Measurements from ENCODE around the gene ADI1. TPM values are rescaled to one million over a fixed set of nuclear protein-coding genes. Genes with fewer than 3 reads are reported as not detected.

The ADI1 gene
- total and polyA plus RNA-seq, 2 of the 8 experiments (the other 6 are each of a cell fraction or from before 2014, with no cell fraction given): 12.2 to 40.2 TPM

DNA sequence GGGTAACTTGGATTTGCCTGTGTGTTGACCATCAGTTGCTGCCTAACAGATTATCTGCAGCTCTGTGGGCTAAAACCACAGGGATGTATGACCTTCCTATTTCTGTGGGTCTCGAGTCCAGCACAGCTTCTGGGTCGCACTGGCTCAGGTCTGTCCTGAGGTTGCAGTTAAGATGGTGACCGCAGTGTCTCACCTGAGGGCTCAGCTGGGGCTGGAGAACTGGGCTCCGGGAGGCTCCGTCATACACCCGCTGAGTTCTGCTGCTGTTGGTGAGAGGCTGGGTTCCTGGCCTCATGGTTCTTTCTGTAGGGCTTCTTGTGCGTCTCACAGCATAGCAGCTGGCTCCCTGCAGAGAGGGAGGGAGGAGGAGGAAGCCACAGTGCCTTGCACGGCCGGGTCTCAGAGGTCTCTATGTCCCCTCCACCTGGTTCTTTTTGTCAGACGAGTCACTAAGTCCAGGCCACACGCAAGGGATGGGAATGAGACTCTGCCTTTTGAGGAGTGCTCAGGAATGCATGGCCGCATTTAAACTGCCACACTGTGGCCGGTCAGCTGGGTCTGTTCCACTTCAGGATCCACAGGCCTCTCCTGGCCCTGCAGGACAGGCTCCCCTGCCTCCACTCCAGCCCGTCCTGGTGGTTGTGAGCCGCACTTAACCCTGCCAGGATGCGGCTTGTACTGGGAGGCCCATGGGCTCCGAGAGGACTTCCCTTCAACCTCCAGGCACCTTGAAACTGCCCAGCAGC is 67.2 kb downstream of the ADI1 start:
- no peak overlapping the region for H3K18ac ChIP-seq (ENCODE audit: extremely low read depth, low read length)
- no peaks in the 10 kb centered on the region for H3K79me2 ChIP-seq (ENCODE audit: control insufficient read depth in 1 of 2, insufficient read depth in 2 of 2, low read length in 2 of 2)
- H2BK5ac ChIP-seq (ENCODE audit: low read depth, low read length): no peak overlapping the region
- no peaks in the 10 kb centered on the region for H3K9me3 ChIP-seq (ENCODE audit: insufficient read depth in 2 of 2, low read depth in 1 of 2, low read length in 1 of 2)
- no peak overlapping the region for H3K4me2 ChIP-seq (ENCODE audit: insufficient read depth in 1 of 2, low read depth in 2 of 2, low read length in 2 of 2)
- H4K8ac ChIP-seq (ENCODE audit: extremely low read depth, insufficient read depth, low read length): no peak overlapping the region; the same call in 1 of the 2 replicates
- peaks cover 0 to 3% (median 0%) of the 10 kb centered on the region in 4 experiments; a peak in 1 of 7 replicates for H3K4me1 ChIP-seq (replicated peaks in 1 of 4; ENCODE audit: control insufficient read depth in 3 of 4, insufficient read depth in 4 of 4, low read length in 3 of 4)
- DNase-seq (ENCODE audit: low read depth in 1 of 2, low spot score in 2 of 2) (peak in 1 of 2 experiments; percentile 43), FAIRE-seq (no peak)
- no peak overlapping the region for H2BK20ac ChIP-seq (ENCODE audit: low read length)
- ChIA-PET CTCF (ENCODE audit: partially characterized antibody) (interaction anchor here (0.9 to 5.4 kb wide), 6 partner anchors 7 to 29 kb away, joined by 3 to 51 read pairs (median 12); no protein-coding TSS in a partner anchor), POLR2A (ENCODE audit: partially characterized antibody) (interaction anchor here (0.8 kb wide), 1 partner anchor 39 kb away, joined by 3 read pairs; no protein-coding TSS in a partner anchor)
- no peak overlapping the region for H4K91ac ChIP-seq (replicated peaks; ENCODE audit: insufficient read length, low read length)
- no peak overlapping the region for H3K27ac ChIP-seq (ENCODE audit: low read depth, low read length)
- H2AFZ ChIP-seq (ENCODE audit: low read length): no peak overlapping the region
- H2BK15ac ChIP-seq (ENCODE audit: low read length): no peak overlapping the region
- H2AK5ac ChIP-seq (ENCODE audit: low read depth, low read length): no peak overlapping the region
- H3K9ac ChIP-seq (replicated peaks in 1 of 4; ENCODE audit: extremely low read depth in 1 of 4, low read depth in 3 of 4, low read length in 3 of 4): no peak overlapping the region
- peaks cover 2% of the 10 kb centered on the region; the same call in 1 of the 2 replicates for H3K79me1 ChIP-seq (ENCODE audit: low read depth, low read length)
- H4K20me1 ChIP-seq (replicated peaks in 1 of 2; ENCODE audit: control insufficient read depth in 1 of 2, insufficient read depth in 2 of 2, low read length in 2 of 2): peaks cover 0 to 5% of the 10 kb centered on the region in 2 experiments
- H3K36me3 ChIP-seq (ENCODE audit: control insufficient read depth in 2 of 4, insufficient read depth in 4 of 4, low read length in 3 of 4): peaks cover 0 to 3% (median 0%) of the 10 kb centered on the region in 4 experiments; a peak in 3 of 8 replicates
- H3K23ac ChIP-seq (ENCODE audit: insufficient read length): no peak overlapping the region
- no peak overlapping the region for H3K4me3 ChIP-seq (ENCODE audit: extremely low read depth in 1 of 4, insufficient read depth in 2 of 4, low read depth in 3 of 4, low read length in 4 of 4)
- no peak overlapping the region for H3K56ac ChIP-seq (replicated peaks; ENCODE audit: insufficient read length, low read depth, low read length)
- H3K27me3 ChIP-seq (replicated peaks in 1 of 4; ENCODE audit: control insufficient read depth in 3 of 4, extremely low read depth in 1 of 4, insufficient read depth in 3 of 4, low read length in 3 of 4): no peaks in the 10 kb centered on the region
- TF ChIP-seq TBP (IDR thresholded peaks at IDR 0.05; ENCODE audit: low read depth, low read length) (no peak), BACH1 (IDR thresholded peaks at IDR 0.05; ENCODE audit: low read length) (no peak)
- no peak overlapping the region for H2BK120ac ChIP-seq (replicated peaks; ENCODE audit: low read depth, low read length)
- no peak overlapping the region for H2BK12ac ChIP-seq (ENCODE audit: low read depth, low read length)
- H3K23me2 ChIP-seq (ENCODE audit: low read depth, low read length): no peaks in the 10 kb centered on the region
- H3K4ac ChIP-seq (replicated peaks; ENCODE audit: insufficient read length, low read depth, low read length): no peak overlapping the region
- WGBS, 2 experiments (ENCODE audit: extremely low coverage in 1 of 2, insufficient coverage in 1 of 2, insufficient read length in 1 of 2, insufficient replicate concordance in 2 of 2, low coverage in 1 of 2, low lambda C conversion rate in 2 of 2, missing lambda C conversion rate in 1 of 2): 91% methylated on average over 17 of the region's 17 CpGs; no CpG with 5 or more reads in 1 of the 2 experiments
- no peak overlapping the region for H3K14ac ChIP-seq (ENCODE audit: insufficient read length)
- no peak overlapping the region for H4K5ac ChIP-seq (ENCODE audit: insufficient read length, low read depth, low read length)

Data from H1 (cell line).